Glomerular visceral epithelial cell (primary cell): ENCODE data around the gene TBC1D14.
"Not testable (repeated sequence)": the region's sequence is repeated elsewhere in the genome, so short reads cannot be mapped to it uniquely, and the experiment has no call there.

Source experiments
- DNase-seq: peaks from one replicate; pipeline ENCODE4 v3.0.0-alpha.2; 2016; ENCODE audit errors: extremely low spot score

Gene TBC1D14

GRCh38 chr4:7059662-7060061 lies 150.0 kb downstream of the TBC1D14 start:
- DNase-seq = no peak

GRCh38 chr4:7060346-7061150 lies 150.9 kb downstream of the TBC1D14 start:
- DNase-seq = no peak

- DNase-seq = no peak
These were observed 152.2 kb downstream of the TBC1D14 start for GRCh38 chr4:7061815-7062214.

- DNase-seq = no peak
These were observed 153.2 kb downstream of the TBC1D14 start for GRCh38 chr4:7062816-7063215.

- DNase-seq = no peak
These were observed 153.7 kb downstream of the TBC1D14 start for GRCh38 chr4:7063362-7063761.

GRCh38 chr4:7066006-7066405 lies 156.4 kb downstream of the TBC1D14 start:
- no peak for DNase-seq

GRCh38 chr4:7066493-7066892 lies 156.9 kb downstream of the TBC1D14 start:
- DNase-seq = no peak

GRCh38 chr4:7067126-7067451 lies 157.5 kb downstream of the TBC1D14 start:
- no peak for DNase-seq

- DNase-seq = peak; percentile 100
These were observed 158.0 kb downstream of the TBC1D14 start, which contains the start of gene GRPEL1 for GRCh38 chr4:7067452-7068278. TSS of gene GRPEL1 (minus strand) at chr4:7068064. CDS start at chr4:7068032, 32 bp downstream.

GRCh38 chr4:7068279-7068842 lies 158.7 kb downstream of the TBC1D14 start:
- no peak for DNase-seq

- no peak for DNase-seq
These were observed 159.3 kb downstream of the TBC1D14 start for GRCh38 chr4:7068883-7069282.

- DNase-seq = peak; percentile 77
These were observed 161.3 kb downstream of the TBC1D14 start for GRCh38 chr4:7070729-7071511.

GRCh38 chr4:7073059-7073458 lies 163.4 kb downstream of the TBC1D14 start:
- DNase-seq = no peak

- DNase-seq = peak; percentile 42
These were observed 164.1 kb downstream of the TBC1D14 start for GRCh38 chr4:7073526-7074390.

- DNase-seq = peak; percentile 57
These were observed 164.8 kb downstream of the TBC1D14 start for GRCh38 chr4:7074426-7074825.

GRCh38 chr4:7075962-7076695 lies 166.5 kb downstream of the TBC1D14 start:
- no peak for DNase-seq

- DNase-seq = no peak
These were observed 167.1 kb downstream of the TBC1D14 start for GRCh38 chr4:7076696-7077082.

GRCh38 chr4:7077371-7077770 lies 167.7 kb downstream of the TBC1D14 start:
- no peak for DNase-seq

GRCh38 chr4:7078025-7078424 lies 168.4 kb downstream of the TBC1D14 start:
- no peak for DNase-seq

- DNase-seq = not testable (repeated sequence)
These were observed 169.9 kb downstream of the TBC1D14 start for GRCh38 chr4:7079483-7079882.
